ENCODE measurements around the gene TMED1. TPM values are rescaled to one million over a fixed set of nuclear protein-coding genes. Genes with fewer than 3 reads are reported as not detected.
A peak's percentile ranks its signal among the peaks of the same experiment; 100 is the strongest.

TMED1 gene
- total RNA-seq, 5 donors from 2014 or later (not counting 1 experiment from before 2014, with no cell fraction given) = 6.1 to 11.4 (median 9.5) TPM

GRCh38 chr19:10809651-10810285 lies 26.2 kb downstream of the TMED1 start:
- H3K36me3 Mint-ChIP-seq = peaks cover 39% of the 10 kb centered on the region
- POLR2A ChIA-PET = no interaction called here
- CTCF ChIA-PET = no interaction called here

GRCh38 chr19:10808937-10809649 lies 26.9 kb downstream of the TMED1 start:
- Histone ChIP-seq H3K4me3 (ENCODE audit: control insufficient read depth in 1 of 2, extremely low read depth in 1 of 2, low read length in 1 of 2) (no peak overlapping the region), H3K27ac (ENCODE audit: low read length) (peak overlapping the region; percentile 47), H3K4me1 (ENCODE audit: control insufficient read depth in 1 of 2, extremely low read depth in 1 of 2, insufficient read depth in 2 of 2, low read length in 2 of 2) (peaks cover 0 to 38% of the 10 kb centered on the region in 2 experiments), H3K9me3 (no peaks in the 10 kb centered on the region), H3K27me3 (replicated peaks in 1 of 2; ENCODE audit: control insufficient read depth in 2 of 2, extremely low read depth in 1 of 2, insufficient read depth in 2 of 2, low read length in 1 of 2) (no peaks in the 10 kb centered on the region), H3K36me3 (ENCODE audit: control insufficient read depth in 2 of 2, extremely low read depth in 1 of 2, insufficient read depth in 1 of 2, low read length in 1 of 2) (peaks cover 27 to 61% of the 10 kb centered on the region in 2 donors)
- Mint-ChIP-seq H3K36me3 (peaks cover 39% of the 10 kb centered on the region), H3K27me3 (no peaks in the 10 kb centered on the region), H3K4me1 (peaks cover 11 to 28% (median 21%) of the 10 kb centered on the region in 3 donors), H3K27ac (peak overlapping the region; percentile 44 to 80), H3K9me3 (no peaks in the 10 kb centered on the region), H3K4me3 (no peak overlapping the region)
- ATAC-seq (replicated peaks in 1 of 4) (peak; percentile 22 to 74 (median 65)), DNase-seq (peak in 10 of 35 experiments; percentile 13 to 42 (median 28))
- POLR2A ChIA-PET = no interaction called here
- WGBS (ENCODE audit: insufficient coverage) = 34% methylated on average over 7 of the region's 10 CpGs
- CTCF ChIA-PET = interaction anchor here in 1 of 2 donors (0.7 kb wide), 1 partner anchor 27 kb away, joined by 4 read pairs; no protein-coding TSS in a partner anchor

More at GRCh38 chr19:10809651-10810285, 26.2 kb downstream of the TMED1 start:
- Histone ChIP-seq H3K9me3 (no peaks in the 10 kb centered on the region), H3K36me3 (ENCODE audit: control insufficient read depth in 2 of 2, extremely low read depth in 1 of 2, insufficient read depth in 1 of 2, low read length in 1 of 2) (peaks cover 24 to 55% of the 10 kb centered on the region in 2 donors), H3K4me1 (ENCODE audit: control insufficient read depth in 1 of 2, extremely low read depth in 1 of 2, insufficient read depth in 2 of 2, low read length in 2 of 2) (peaks cover 0 to 44% of the 10 kb centered on the region in 2 experiments), H3K27ac (ENCODE audit: low read length) (peak overlapping the region; percentile 47), H3K27me3 (replicated peaks in 1 of 2; ENCODE audit: control insufficient read depth in 2 of 2, extremely low read depth in 1 of 2, insufficient read depth in 2 of 2, low read length in 1 of 2) (no peaks in the 10 kb centered on the region), H3K4me3 (ENCODE audit: control insufficient read depth in 1 of 2, extremely low read depth in 1 of 2, low read length in 1 of 2) (no peak overlapping the region)
- ATAC-seq (replicated peaks in 1 of 4) = no peak
- H3K4me3 Mint-ChIP-seq = no peak overlapping the region
- WGBS (ENCODE audit: insufficient coverage) = 94% methylated on average over 7 of the region's 15 CpGs
- peak overlapping the region; percentile 44 to 63 for H3K27ac Mint-ChIP-seq
- no peaks in the 10 kb centered on the region for H3K9me3 Mint-ChIP-seq
- H3K4me1 Mint-ChIP-seq = peaks cover 11 to 32% (median 21%) of the 10 kb centered on the region in 3 donors
- DNase-seq = peak in 1 of 35 experiments; percentile 26
- H3K27me3 Mint-ChIP-seq = no peaks in the 10 kb centered on the region

- peak overlapping the region in 1 of 2 donors; percentile 4 for H3K27ac Mint-ChIP-seq
- 100% methylated on average over 4 of the region's 11 CpGs for WGBS (ENCODE audit: insufficient coverage)
These were observed 30.2 kb downstream of the TMED1 start for GRCh38 chr19:10805758-10806247.

GRCh38 chr19:10805065-10805757 lies 30.8 kb downstream of the TMED1 start:
- no peaks in the 10 kb centered on the region for H3K9me3 Mint-ChIP-seq
- no peaks in the 10 kb centered on the region for H3K27me3 Mint-ChIP-seq
- POLR2A ChIA-PET = no interaction called here
- peaks cover 50% of the 10 kb centered on the region for H3K36me3 Mint-ChIP-seq
- CTCF ChIA-PET = no interaction called here
- Histone ChIP-seq H3K27me3 (replicated peaks in 1 of 2; ENCODE audit: control insufficient read depth in 2 of 2, extremely low read depth in 1 of 2, insufficient read depth in 2 of 2, low read length in 1 of 2) (no peaks in the 10 kb centered on the region), H3K9me3 (no peaks in the 10 kb centered on the region), H3K36me3 (ENCODE audit: control insufficient read depth in 2 of 2, extremely low read depth in 1 of 2, insufficient read depth in 1 of 2, low read length in 1 of 2) (peaks cover 29 to 74% of the 10 kb centered on the region in 2 donors), H3K27ac (ENCODE audit: low read length) (no peak overlapping the region), H3K4me1 (ENCODE audit: control insufficient read depth in 1 of 2, extremely low read depth in 1 of 2, insufficient read depth in 2 of 2, low read length in 2 of 2) (peaks cover 0 to 23% of the 10 kb centered on the region in 2 experiments), H3K4me3 (ENCODE audit: control insufficient read depth in 1 of 2, extremely low read depth in 1 of 2, low read length in 1 of 2) (no peak overlapping the region)
- peaks cover 16 to 22% (median 18%) of the 10 kb centered on the region in 3 donors for H3K4me1 Mint-ChIP-seq
- no peak for DNase-seq
- 90% methylated on average over 3 of the region's 11 CpGs for WGBS (ENCODE audit: insufficient coverage)
- H3K4me3 Mint-ChIP-seq = no peak overlapping the region
- H3K27ac Mint-ChIP-seq = no peak overlapping the region
- ATAC-seq (replicated peaks in 1 of 4) = no peak

More at GRCh38 chr19:10805758-10806247, 30.2 kb downstream of the TMED1 start:
- H3K36me3 ChIP-seq (ENCODE audit: control insufficient read depth in 2 of 2, extremely low read depth in 1 of 2, insufficient read depth in 1 of 2, low read length in 1 of 2) = peaks cover 29 to 75% of the 10 kb centered on the region in 2 donors
- no peaks in the 10 kb centered on the region for H3K9me3 ChIP-seq
- DNase-seq (no peak), ATAC-seq (replicated peaks in 1 of 4) (no peak)
- H3K4me3 Mint-ChIP-seq = no peak overlapping the region
- H3K9me3 Mint-ChIP-seq = no peaks in the 10 kb centered on the region
- no peaks in the 10 kb centered on the region for H3K27me3 ChIP-seq (replicated peaks in 1 of 2; ENCODE audit: control insufficient read depth in 2 of 2, extremely low read depth in 1 of 2, insufficient read depth in 2 of 2, low read length in 1 of 2)
- H3K27ac ChIP-seq (ENCODE audit: low read length) = no peak overlapping the region
- CTCF ChIA-PET = interaction anchor here in 1 of 2 donors (1.6 kb wide), 1 partner anchor 88 kb away, joined by 5 read pairs; the partner anchor contains the start of gene DNM2
- peaks cover 0 to 19% of the 10 kb centered on the region in 2 experiments for H3K4me1 ChIP-seq (ENCODE audit: control insufficient read depth in 1 of 2, extremely low read depth in 1 of 2, insufficient read depth in 2 of 2, low read length in 2 of 2)
- H3K27me3 Mint-ChIP-seq = no peaks in the 10 kb centered on the region
- no peak overlapping the region for H3K4me3 ChIP-seq (ENCODE audit: control insufficient read depth in 1 of 2, extremely low read depth in 1 of 2, low read length in 1 of 2)
- H3K4me1 Mint-ChIP-seq = peaks cover 16 to 22% (median 18%) of the 10 kb centered on the region in 3 donors
- POLR2A ChIA-PET = no interaction called here
- peaks cover 51% of the 10 kb centered on the region for H3K36me3 Mint-ChIP-seq

GRCh38 chr19:10803252-10803651 lies 32.8 kb downstream of the TMED1 start:
- H3K4me3 ChIP-seq (ENCODE audit: control insufficient read depth in 1 of 2, extremely low read depth in 1 of 2, low read length in 1 of 2) = no peak overlapping the region
- ATAC-seq (replicated peaks in 1 of 4) = no peak
- Mint-ChIP-seq H3K36me3 (peaks cover 39% of the 10 kb centered on the region), H3K4me3 (no peak overlapping the region), H3K4me1 (peaks cover 4 to 22% (median 10%) of the 10 kb centered on the region in 3 donors), H3K27me3 (no peaks in the 10 kb centered on the region), H3K27ac (peak overlapping the region in 1 of 2 donors; percentile 59), H3K9me3 (no peaks in the 10 kb centered on the region)
- H3K27me3 ChIP-seq (replicated peaks in 1 of 2; ENCODE audit: control insufficient read depth in 2 of 2, extremely low read depth in 1 of 2, insufficient read depth in 2 of 2, low read length in 1 of 2) = no peaks in the 10 kb centered on the region
- ChIA-PET CTCF (no interaction called here), POLR2A (no interaction called here)
- no peak overlapping the region for H3K27ac ChIP-seq (ENCODE audit: low read length)
- peaks cover 27 to 70% of the 10 kb centered on the region in 2 donors for H3K36me3 ChIP-seq (ENCODE audit: control insufficient read depth in 2 of 2, extremely low read depth in 1 of 2, insufficient read depth in 1 of 2, low read length in 1 of 2)
- H3K9me3 ChIP-seq = no peaks in the 10 kb centered on the region
- H3K4me1 ChIP-seq (ENCODE audit: control insufficient read depth in 1 of 2, extremely low read depth in 1 of 2, insufficient read depth in 2 of 2, low read length in 2 of 2) = peaks cover 0 to 25% of the 10 kb centered on the region in 2 experiments
- DNase-seq = no peak
- 100% methylated on average over 3 of the region's 9 CpGs for whole genome bisulfite sequencing (ENCODE audit: insufficient coverage)

- H3K9me3 ChIP-seq = no peaks in the 10 kb centered on the region
- ATAC-seq (replicated peaks in 1 of 4) (no peak), DNase-seq (no peak)
- no peak overlapping the region for H3K27ac ChIP-seq (ENCODE audit: low read length)
- Mint-ChIP-seq H3K9me3 (no peaks in the 10 kb centered on the region), H3K27me3 (no peaks in the 10 kb centered on the region), H3K27ac (no peak overlapping the region), H3K4me1 (peaks cover 7 to 25% (median 14%) of the 10 kb centered on the region in 3 donors), H3K4me3 (no peak overlapping the region), H3K36me3 (peaks cover 43% of the 10 kb centered on the region)
- peaks cover 0 to 32% of the 10 kb centered on the region in 2 experiments for H3K4me1 ChIP-seq (ENCODE audit: control insufficient read depth in 1 of 2, extremely low read depth in 1 of 2, insufficient read depth in 2 of 2, low read length in 2 of 2)
- WGBS (ENCODE audit: insufficient coverage) = 93% methylated on average over 4 of the region's 5 CpGs
- ChIA-PET CTCF (no interaction called here), POLR2A (no interaction called here)
- H3K36me3 ChIP-seq (ENCODE audit: control insufficient read depth in 2 of 2, extremely low read depth in 1 of 2, insufficient read depth in 1 of 2, low read length in 1 of 2) = peaks cover 31 to 72% of the 10 kb centered on the region in 2 donors
- no peaks in the 10 kb centered on the region for H3K27me3 ChIP-seq (replicated peaks in 1 of 2; ENCODE audit: control insufficient read depth in 2 of 2, extremely low read depth in 1 of 2, insufficient read depth in 2 of 2, low read length in 1 of 2)
- H3K4me3 ChIP-seq (ENCODE audit: control insufficient read depth in 1 of 2, extremely low read depth in 1 of 2, low read length in 1 of 2) = no peak overlapping the region
These were observed 33.5 kb downstream of the TMED1 start for GRCh38 chr19:10802479-10802878.
